T-helper 2 cell (primary cell): Measurements from ENCODE around the gene ACTRT2.

ENCODE experiments used
- DNase-seq, 5 experiments: peaks; one replicate each; pipeline versions ENCODE4 v3.0.0 to v3.0.0-alpha.2; 2012 to 2022

Gene ACTRT2

GRCh38 chr1:3069491-3070308 lies 48.4 kb downstream of the ACTRT2 start:
- no peak for DNase-seq

GRCh38 chr1:3070309-3070643 lies 49.0 kb downstream of the ACTRT2 start:
- DNase-seq: no peak

GRCh38 chr1:3070644-3071564 lies 49.6 kb downstream of the ACTRT2 start:
- DNase-seq: no peak

GRCh38 chr1:3071565-3072390 lies 50.5 kb downstream of the ACTRT2 start:
- DNase-seq: no peak
